K562 (cell line): ENCODE data around the gene TMEM107. TPM values are rescaled to one million over a fixed set of nuclear protein-coding genes. Genes with fewer than 3 reads are reported as not detected.

Experiments
- MAFG ChIP-seq: fragments of 450-650 bp; conservative IDR thresholded peaks from 2 replicates; pipeline ENCODE4 v1.6.1; 2016; ENCODE audit warnings: missing genetic modification characterization, missing compliant biosample characterization
- RBM34 ChIP-seq: fragments of 200-400 bp; formaldehyde crosslinking; IDR thresholded peaks from 2 replicates; pipeline ENCODE4 v1.6.1; 2018; ENCODE audit warnings: low read length, borderline replicate concordance; ENCODE audit not compliant: insufficient read depth
- THRB ChIP-seq: fragments of 450-650 bp; formaldehyde crosslinking; conservative IDR thresholded peaks from 2 replicates; pipeline ENCODE4 v1.4.0; 2022; ENCODE audit warnings: mild to moderate bottlenecking, missing genetic modification characterization
- U2AF2 ChIP-seq: fragments of 200-400 bp; formaldehyde crosslinking; optimal IDR thresholded peaks from 2 replicates; pipeline ENCODE3; 2017; ENCODE audit warnings: low read depth, mild to moderate bottlenecking, low read length
- ZBTB40 ChIP-seq, 2 experiments: fragments of 450-650 bp in 1 of 2; sonication (generic) in 1 of 2; formaldehyde crosslinking in 1 of 2; IDR thresholded peaks; 2 replicates each; pipeline versions ENCODE4 v1.7.1 to v1.9.0; 2016 to 2022; ENCODE audit warnings: inconsistent platforms in 1 of 2, mild to moderate bottlenecking in 1 of 2, missing genetic modification reagents in 1 of 2
- ZNF175 ChIP-seq: fragments of 200-800 bp; sonication (Bioruptor generic); IDR thresholded peaks from 2 replicates; pipeline ENCODE4 v1.6.1; 2016; ENCODE audit warnings: low read depth, mild to moderate bottlenecking, missing genetic modification characterization, missing compliant biosample characterization
- polyA plus RNA-seq, 8 experiments: library from polyadenylated mRNA; depleted of rRNA in 4 of 8; stranded (reverse) in 5 of 8; unstranded in 3 of 8; fragments of >200 nt; fragmentation: Nextera tagmentation in 2 of 8; fragmentation: Illumina TruSeq in 1 of 8; extraction: Ambion mirVana in 2 of 8; extraction: Trizol in 1 of 8; gene quantifications; 2 replicates each; pipeline versions ENCODE4 v1.2.1 to v1.2.3, GENCODE V29; 2011 to 2014; ENCODE audit warnings: inconsistent platforms in 1 of 8, missing spikeins in 1 of 8
- total RNA-seq, 7 experiments: library from RNA; depleted of rRNA in 6 of 7; stranded (reverse); fragments of >200 nt in 6 of 7; fragmentation: Illumina TruSeq in 2 of 7; extraction: Trizol in 2 of 7; gene quantifications; 2 replicates each; pipeline versions ENCODE4 v1.2.1 to v1.2.3, GENCODE V29; 2011 to 2021; ENCODE audit warnings: low replicate concordance in 1 of 7
- TF ChIP-seq, protein P1 (sequence below): sonication (generic); formaldehyde crosslinking; IDR thresholded peaks from 2 replicates; pipeline ENCODE4 v1.4.0; 2020; ENCODE audit warnings: mild to moderate bottlenecking, missing genetic modification reagents
- TF ChIP-seq, protein P2 (sequence below): IDR thresholded peaks from 2 replicates; pipeline ENCODE4 v1.6.1; 2012; ENCODE audit warnings: low read depth, low read length, improper control_type of control experiment, borderline replicate concordance

The TMEM107 gene
- total and polyA plus RNA-seq, 9 of the 15 experiments (the other 6 are each of a cell fraction or from before 2014, with no cell fraction given): 7.1 to 26.2 (median 16.9) TPM

GRCh38 chr17:8173056-8173870, 2.9 kb downstream of the TMEM107 start (continued):
- TF ChIP-seq RBM34 (no peak), MAFG (tag) (peak; percentile 90), U2AF2 (no peak), THRB (CRISPR knock-in tag) (peak; percentile 100), ZNF175 (CRISPR knock-in tag) (0 out of 2 replicates have a peak, but pooled peaks have one; percentile 30), ZBTB40 (IDR thresholded peaks at IDR 0.05) (peak; percentile 39), ZBTB40 (CRISPR knock-in tag; IDR thresholded peaks at IDR 0.05) (no peak)
- TF ChIP-seq, protein P1, sequence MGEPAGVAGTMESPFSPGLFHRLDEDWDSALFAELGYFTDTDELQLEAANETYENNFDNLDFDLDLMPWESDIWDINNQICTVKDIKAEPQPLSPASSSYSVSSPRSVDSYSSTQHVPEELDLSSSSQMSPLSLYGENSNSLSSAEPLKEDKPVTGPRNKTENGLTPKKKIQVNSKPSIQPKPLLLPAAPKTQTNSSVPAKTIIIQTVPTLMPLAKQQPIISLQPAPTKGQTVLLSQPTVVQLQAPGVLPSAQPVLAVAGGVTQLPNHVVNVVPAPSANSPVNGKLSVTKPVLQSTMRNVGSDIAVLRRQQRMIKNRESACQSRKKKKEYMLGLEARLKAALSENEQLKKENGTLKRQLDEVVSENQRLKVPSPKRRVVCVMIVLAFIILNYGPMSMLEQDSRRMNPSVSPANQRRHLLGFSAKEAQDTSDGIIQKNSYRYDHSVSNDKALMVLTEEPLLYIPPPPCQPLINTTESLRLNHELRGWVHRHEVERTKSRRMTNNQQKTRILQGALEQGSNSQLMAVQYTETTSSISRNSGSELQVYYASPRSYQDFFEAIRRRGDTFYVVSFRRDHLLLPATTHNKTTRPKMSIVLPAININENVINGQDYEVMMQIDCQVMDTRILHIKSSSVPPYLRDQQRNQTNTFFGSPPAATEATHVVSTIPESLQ (CRISPR knock-in tag): no peak
- TF ChIP-seq, protein P2, sequence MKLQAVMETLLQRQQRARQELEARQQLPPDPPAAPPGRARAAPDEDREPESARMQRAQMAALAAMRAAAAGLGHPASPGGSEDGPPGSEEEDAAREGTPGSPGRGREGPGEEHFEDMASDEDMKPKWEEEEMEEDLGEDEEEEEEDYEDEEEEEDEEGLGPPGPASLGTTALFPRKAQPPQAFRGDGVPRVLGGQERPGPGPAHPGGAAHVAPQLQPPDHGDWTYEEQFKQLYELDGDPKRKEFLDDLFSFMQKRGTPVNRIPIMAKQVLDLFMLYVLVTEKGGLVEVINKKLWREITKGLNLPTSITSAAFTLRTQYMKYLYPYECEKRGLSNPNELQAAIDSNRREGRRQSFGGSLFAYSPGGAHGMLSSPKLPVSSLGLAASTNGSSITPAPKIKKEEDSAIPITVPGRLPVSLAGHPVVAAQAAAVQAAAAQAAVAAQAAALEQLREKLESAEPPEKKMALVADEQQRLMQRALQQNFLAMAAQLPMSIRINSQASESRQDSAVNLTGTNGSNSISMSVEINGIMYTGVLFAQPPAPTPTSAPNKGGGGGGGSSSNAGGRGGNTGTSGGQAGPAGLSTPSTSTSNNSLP: peak; percentile 74; the same call in 1 of the 2 replicates
